Body of pancreas (tissue), 4 donors: ENCODE measurements around the gene ALKBH7. TPM values are rescaled to one million over a fixed set of nuclear protein-coding genes. Genes with fewer than 3 reads are reported as not detected.
"Not testable (repeated sequence)": the region's sequence is repeated elsewhere in the genome, so short reads cannot be mapped to it uniquely, and the experiment has no call there.

Experiments used
- ATAC-seq: fragments of 150-250 bp; one replicate; pipeline ENCODE4 v1.9.1; 2016
- DNase-seq, 4 donors: peaks; one replicate each; pipeline ENCODE4 v3.0.0-alpha.2; 2019
- H3K27ac ChIP-seq, 4 donors: fragments of 200-600 bp; sonication (generic); 1 replicate in 3 of 4; 2 replicates in 1 of 4; pipeline versions ENCODE4 v1.5.1 to v1.6.1; 2016 to 2019; ENCODE audit warnings: mild to moderate bottlenecking in 1 of 4, mixed read lengths in 1 of 4, moderate library complexity in 1 of 4
- H3K27me3 ChIP-seq, 2 donors: fragments of 200-600 bp; sonication (generic); one replicate each; pipeline ENCODE4 v1.6.0; 2016; ENCODE audit warnings: mild to moderate bottlenecking in 1 of 2
- H3K36me3 ChIP-seq, 2 donors: fragments of 200-600 bp; sonication (generic); replicated peaks in 1 of 2; 2 replicates each; pipeline ENCODE4 v1.5.1; 2016; ENCODE audit warnings: low read depth in 2 of 2; ENCODE audit not compliant: insufficient read depth in 1 of 2
- H3K4me1 ChIP-seq: fragments of 200-600 bp; sonication (generic); one replicate; pipeline ENCODE4 v1.6.0; 2016
- H3K4me3 ChIP-seq, 2 donors: fragments of 200-600 bp; sonication (generic); 1 replicate in 1 of 2; 2 replicates in 1 of 2; pipeline ENCODE4 v1.5.1; 2016 to 2019
- H3K9me3 ChIP-seq, 3 donors: fragments of 200-600 bp; sonication (generic); 1 replicate in 2 of 3; 2 replicates in 1 of 3; pipeline ENCODE4 v1.5.1; 2016
- POLR2A ChIP-seq, 3 donors: fragments of 450-650 bp; IDR thresholded peaks; one replicate each; pipeline ENCODE4 v1.6.1; 2016; ENCODE audit warnings: antibody characterized with exemption in 3 of 3, mild to moderate bottlenecking in 2 of 3
- WGBS, 2 donors: methylation state at CpG; one replicate each; pipeline ENCODE4 v1.1.5; 2017; 5-methylcytosine and 5-hydroxymethylcytosine counted together
- intact Hi-C: fragments of 100-400 bp; cut with DNase I; formaldehyde crosslinking; loops from one replicate; pipeline ENCODE4 v1.15.1; 2023
- total RNA-seq, 2 donors: library from RNA; depleted of rRNA; stranded (reverse); fragments of >200 nt; gene quantifications; one replicate each; pipeline ENCODE4 v1.1.0, GENCODE V29; 2016
- TF ChIP-seq, protein P1 (sequence below), 7 experiments: fragments of 450-650 bp in 4 of 7; fragments of 200-600 bp in 3 of 7; sonication (generic) in 3 of 7; IDR thresholded peaks; one replicate each; pipeline ENCODE4 v1.5.1; 2016 to 2019; ENCODE audit warnings: antibody characterized with exemption in 7 of 7

Gene ALKBH7
- total RNA-seq, 2 donors from 2014 or later: 41.2 to 64.6 TPM

DNA sequence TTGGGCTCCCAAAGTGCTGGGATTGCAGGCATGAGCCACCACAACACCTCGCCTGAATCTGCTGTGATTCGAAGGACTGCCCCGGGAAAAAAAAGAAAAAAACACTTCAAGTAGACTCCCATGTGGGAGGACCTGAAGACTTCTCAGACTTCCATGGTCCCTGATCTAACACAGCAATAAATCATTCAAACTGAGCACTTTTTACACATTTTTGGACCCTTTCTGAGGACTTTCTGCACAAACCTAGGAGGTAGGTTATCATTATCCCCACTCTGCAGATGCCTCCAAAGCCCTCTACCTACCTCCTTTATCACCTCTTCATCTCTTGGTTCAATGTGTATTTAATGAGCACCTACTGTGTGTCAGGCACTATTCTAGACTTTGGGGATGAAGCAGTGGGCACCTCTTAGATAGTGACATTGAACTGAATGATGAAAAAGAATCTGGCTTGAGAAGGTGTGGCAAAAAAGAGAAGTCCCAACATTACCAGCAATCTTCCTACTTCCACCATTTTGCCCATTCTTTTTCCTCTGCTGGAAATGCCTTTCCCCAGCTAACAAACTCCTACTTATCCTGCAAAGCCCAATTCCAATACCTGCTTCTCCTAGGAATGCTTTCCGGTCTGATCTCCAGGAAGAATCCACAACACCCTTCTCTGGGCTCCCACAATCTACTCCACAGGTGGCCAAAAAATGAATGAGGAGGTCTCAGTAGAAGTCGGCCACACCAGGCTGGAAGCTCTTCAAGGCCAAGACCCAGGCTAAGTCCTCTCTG, 12.8 kb upstream of the ALKBH7 start:
- intact Hi-C loops: no loop called here
- no peak for ATAC-seq
- Histone ChIP-seq H3K36me3 (no peaks in the 10 kb centered on the region), H3K4me3 (no peak overlapping the region), H3K9me3 (no peaks in the 10 kb centered on the region), H3K4me1 (peaks cover 17% of the 10 kb centered on the region), H3K27ac (no peak overlapping the region), H3K27me3 (no peaks in the 10 kb centered on the region)
- WGBS, 2 donors: 86 to 93% methylated on average over 5 of the region's 5 CpGs
- no peak for DNase-seq
- TF ChIP-seq POLR2A (IDR thresholded peaks at IDR 0.05): no peak
- TF ChIP-seq, protein P1, sequence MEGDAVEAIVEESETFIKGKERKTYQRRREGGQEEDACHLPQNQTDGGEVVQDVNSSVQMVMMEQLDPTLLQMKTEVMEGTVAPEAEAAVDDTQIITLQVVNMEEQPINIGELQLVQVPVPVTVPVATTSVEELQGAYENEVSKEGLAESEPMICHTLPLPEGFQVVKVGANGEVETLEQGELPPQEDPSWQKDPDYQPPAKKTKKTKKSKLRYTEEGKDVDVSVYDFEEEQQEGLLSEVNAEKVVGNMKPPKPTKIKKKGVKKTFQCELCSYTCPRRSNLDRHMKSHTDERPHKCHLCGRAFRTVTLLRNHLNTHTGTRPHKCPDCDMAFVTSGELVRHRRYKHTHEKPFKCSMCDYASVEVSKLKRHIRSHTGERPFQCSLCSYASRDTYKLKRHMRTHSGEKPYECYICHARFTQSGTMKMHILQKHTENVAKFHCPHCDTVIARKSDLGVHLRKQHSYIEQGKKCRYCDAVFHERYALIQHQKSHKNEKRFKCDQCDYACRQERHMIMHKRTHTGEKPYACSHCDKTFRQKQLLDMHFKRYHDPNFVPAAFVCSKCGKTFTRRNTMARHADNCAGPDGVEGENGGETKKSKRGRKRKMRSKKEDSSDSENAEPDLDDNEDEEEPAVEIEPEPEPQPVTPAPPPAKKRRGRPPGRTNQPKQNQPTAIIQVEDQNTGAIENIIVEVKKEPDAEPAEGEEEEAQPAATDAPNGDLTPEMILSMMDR (IDR thresholded peaks at IDR 0.05): no peak

DNA sequence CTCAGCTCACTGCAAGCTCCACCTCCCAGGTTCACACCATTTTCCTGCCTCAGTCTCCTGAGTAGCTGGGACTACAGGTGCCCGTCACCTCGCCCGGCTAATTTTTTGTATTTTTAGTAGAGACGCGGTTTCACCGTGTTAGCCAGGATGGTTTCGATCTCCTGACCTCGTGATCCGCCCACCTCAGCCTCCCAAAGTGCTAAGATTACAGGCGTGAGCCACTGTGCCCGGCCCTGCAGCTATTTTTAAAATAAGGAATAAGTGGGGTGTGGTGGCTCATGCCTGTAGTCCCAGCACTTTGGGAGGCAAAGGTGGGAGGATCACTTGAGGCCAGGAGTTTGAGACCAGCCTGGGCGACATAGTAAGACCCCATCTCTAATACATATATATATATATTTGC, 12.1 kb upstream of the ALKBH7 start:
- peaks cover 17% of the 10 kb centered on the region for H3K4me1 ChIP-seq
- H3K36me3 ChIP-seq, H3K27me3 ChIP-seq, intact Hi-C loops, H3K27ac ChIP-seq, H3K4me3 ChIP-seq, ATAC-seq, DNase-seq, H3K9me3 ChIP-seq: not testable (repeated sequence)
- 92 to 93% methylated on average over 12 of the region's 12 CpGs for WGBS, 2 donors

DNA sequence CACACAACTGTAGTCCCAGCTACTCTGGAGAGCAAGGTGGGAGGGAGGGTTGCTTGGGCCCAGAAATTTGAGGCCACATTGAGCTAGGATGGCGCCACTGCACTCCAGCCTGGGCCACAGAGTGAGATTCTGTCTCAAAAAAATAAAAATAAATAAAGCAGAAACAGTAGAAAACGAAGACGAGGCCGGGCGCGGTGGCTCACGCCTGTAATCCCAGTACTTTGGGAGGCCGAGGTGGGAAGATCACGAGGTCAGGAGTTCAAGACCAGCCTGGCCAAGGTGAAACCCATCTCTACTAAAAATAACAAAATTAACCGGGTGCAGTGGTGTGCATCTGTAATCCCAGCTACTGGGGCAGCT, 11.8 kb upstream of the ALKBH7 start:
- H3K4me3 ChIP-seq, ATAC-seq, H3K36me3 ChIP-seq, DNase-seq, intact Hi-C loops, H3K27me3 ChIP-seq, H3K9me3 ChIP-seq: not testable (repeated sequence)
- peak overlapping the region in 3 of 4 donors; percentile 66 to 80 (median 73) for H3K27ac ChIP-seq
- 92 to 93% methylated on average over 10 of the region's 10 CpGs for WGBS, 2 donors
- H3K4me1 ChIP-seq: peaks cover 17% of the 10 kb centered on the region

DNA sequence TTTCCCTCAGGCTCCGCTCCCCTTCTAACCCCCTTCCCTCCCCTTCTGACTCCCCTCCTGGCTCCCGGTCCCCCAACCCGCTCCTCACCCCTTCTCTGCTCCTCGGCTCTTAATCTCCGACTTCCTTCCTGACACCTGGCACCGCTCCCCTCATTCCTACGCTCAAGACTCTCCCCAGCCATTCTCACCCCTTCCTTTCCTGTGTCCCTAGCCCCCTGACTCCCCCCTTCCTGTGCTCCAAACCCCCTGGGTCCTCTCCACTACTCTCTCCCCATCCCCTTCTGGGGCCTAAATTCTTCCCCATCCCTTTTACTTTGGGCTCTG, 10.6 kb upstream of the ALKBH7 start:
- H3K4me3 ChIP-seq: peak overlapping the region; percentile 87 to 92
- no peaks in the 10 kb centered on the region for H3K27me3 ChIP-seq
- DNase-seq (peak in 2 of 4 donors; percentile 22 to 28), ATAC-seq (no peak)
- peak overlapping the region; percentile 54 to 80 (median 70) for H3K27ac ChIP-seq
- WGBS, 2 donors: 2% methylated on average over 7 of the region's 7 CpGs
- peaks cover 17% of the 10 kb centered on the region for H3K4me1 ChIP-seq
- intact Hi-C loops: no loop called here
- peaks cover 7 to 11% of the 10 kb centered on the region in 2 donors for H3K36me3 ChIP-seq
- no peak for TF ChIP-seq POLR2A (IDR thresholded peaks at IDR 0.05)
- no peaks in the 10 kb centered on the region for H3K9me3 ChIP-seq

DNA sequence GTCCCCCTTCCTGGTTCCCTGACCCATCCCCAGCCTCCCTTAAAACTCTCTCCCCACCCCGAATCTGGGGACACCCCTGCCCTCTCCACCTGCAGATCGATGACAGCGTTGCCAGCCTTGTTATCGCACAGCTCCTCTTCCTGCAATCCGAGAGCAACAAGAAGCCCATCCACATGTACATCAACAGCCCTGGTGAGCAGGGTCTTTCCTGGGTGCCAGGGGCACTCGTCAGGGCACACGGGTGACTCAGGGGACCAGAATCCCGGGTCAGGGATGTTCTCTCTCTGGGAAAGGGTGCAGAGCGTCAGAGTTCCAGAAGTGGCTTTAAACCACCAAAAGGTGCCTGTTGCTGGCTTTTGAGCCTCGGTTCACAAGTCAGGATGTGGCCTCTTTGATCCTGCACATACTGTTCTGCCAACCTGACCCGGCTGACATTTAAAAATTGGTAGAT, 10.2 kb upstream of the ALKBH7 start:
- 21 to 22% methylated on average over 7 to 11 of the region's 11 CpGs for WGBS, 2 donors
- peaks cover 7 to 11% of the 10 kb centered on the region in 2 donors for H3K36me3 ChIP-seq
- intact Hi-C loops: no loop called here
- peaks cover 17% of the 10 kb centered on the region for H3K4me1 ChIP-seq
- no peak for TF ChIP-seq POLR2A (IDR thresholded peaks at IDR 0.05)
- TF ChIP-seq, protein P1 (IDR thresholded peaks at IDR 0.05): no peak
- DNase-seq: no peak
- no peak for ATAC-seq
- no peaks in the 10 kb centered on the region for H3K27me3 ChIP-seq
- H3K4me3 ChIP-seq: peak overlapping the region in 1 of 2 donors; percentile 87
- H3K9me3 ChIP-seq: no peaks in the 10 kb centered on the region
- peak overlapping the region in 3 of 4 donors; percentile 66 to 80 (median 73) for H3K27ac ChIP-seq

DNA sequence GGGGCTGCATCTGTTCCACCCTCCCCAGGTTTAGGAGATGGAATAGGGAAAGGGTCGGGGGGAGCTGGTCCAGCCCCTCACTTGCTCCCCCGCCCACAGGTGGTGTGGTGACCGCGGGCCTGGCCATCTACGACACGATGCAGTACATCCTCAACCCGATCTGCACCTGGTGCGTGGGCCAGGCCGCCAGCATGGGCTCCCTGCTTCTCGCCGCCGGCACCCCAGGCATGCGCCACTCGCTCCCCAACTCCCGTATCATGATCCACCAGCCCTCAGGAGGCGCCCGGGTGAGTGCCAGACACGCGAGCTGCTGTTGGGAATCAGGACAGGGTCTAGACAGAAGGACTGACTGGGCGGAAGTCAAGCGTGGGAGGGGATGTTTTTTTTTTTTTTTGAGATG, 8.2 kb upstream of the ALKBH7 start:
- no peak for ATAC-seq
- TF ChIP-seq, protein P1 (IDR thresholded peaks at IDR 0.05): no peak
- no peak for TF ChIP-seq POLR2A (IDR thresholded peaks at IDR 0.05)
- Histone ChIP-seq H3K27me3 (no peaks in the 10 kb centered on the region), H3K4me1 (peaks cover 17% of the 10 kb centered on the region), H3K4me3 (no peak overlapping the region), H3K36me3 (peaks cover 15 to 19% of the 10 kb centered on the region in 2 donors), H3K27ac (no peak overlapping the region), H3K9me3 (no peaks in the 10 kb centered on the region)
- intact Hi-C loops: no loop called here
- DNase-seq: no peak
- 96% methylated on average over 10 to 21 of the region's 21 CpGs for WGBS, 2 donors
